Natural killer cell (primary cell): ENCODE data around the gene UGT1A10. TPM values are rescaled to one million over a fixed set of nuclear protein-coding genes. Genes with fewer than 3 reads are reported as not detected.
"Not testable (repeated sequence)": the region's sequence is repeated elsewhere in the genome, so short reads cannot be mapped to it uniquely, and the experiment has no call there.

Source experiments
- ATAC-seq, 3 donors: fragments of 150-1000 bp in 2 of 3; fragments of 200-7000 bp in 1 of 3; cut with Tn5 transposase; 1 replicate in 1 of 3; 2 replicates in 2 of 3; pipeline ENCODE4 v1.10.0; 2021; ENCODE audit warnings: mild to moderate bottlenecking in 2 of 3, moderate library complexity in 2 of 3
- DNase-seq, 2 donors: peaks; one replicate each; pipeline versions ENCODE4 v3.0.0 to v3.0.0-alpha.2; 2013 to 2021; ENCODE audit warnings: mixed read lengths in 1 of 2
- H3K27ac ChIP-seq: one replicate; pipeline ENCODE4 v1.5.1; 2013; ENCODE audit warnings: mild to moderate bottlenecking, low read length
- H3K27me3 ChIP-seq: one replicate; pipeline ENCODE4 v1.6.1; 2013; ENCODE audit warnings: low read length; ENCODE audit not compliant: control insufficient read depth, insufficient read depth
- H3K36me3 ChIP-seq: one replicate; pipeline ENCODE4 v1.6.1; 2013; ENCODE audit warnings: low read length; ENCODE audit not compliant: control insufficient read depth, insufficient read depth
- H3K4me1 ChIP-seq: one replicate; pipeline ENCODE4 v1.6.1; 2013; ENCODE audit warnings: low read length; ENCODE audit not compliant: control insufficient read depth, insufficient read depth
- H3K4me3 ChIP-seq: one replicate; pipeline ENCODE4 v1.5.1; 2013; ENCODE audit warnings: low read length
- H3K9me3 ChIP-seq: one replicate; pipeline ENCODE4 v1.6.1; 2013; ENCODE audit warnings: low read length; ENCODE audit not compliant: control insufficient read depth, insufficient read depth
- H3K27ac Mint-ChIP-seq, 2 donors: one replicate each; pipeline ENCODE4 v1.8.0; 2022; ENCODE audit warnings: mild to moderate bottlenecking in 2 of 2, mixed read lengths in 2 of 2, moderate library complexity in 1 of 2
- H3K27me3 Mint-ChIP-seq, 2 donors: one replicate each; pipeline ENCODE4 v1.8.0; 2022; ENCODE audit warnings: low read depth in 2 of 2, mixed read lengths in 2 of 2
- H3K36me3 Mint-ChIP-seq: one replicate; pipeline ENCODE4 v1.8.0; 2022; ENCODE audit warnings: mixed read lengths
- H3K4me1 Mint-ChIP-seq, 2 donors: one replicate each; pipeline ENCODE4 v1.8.0; 2022; ENCODE audit warnings: mixed read lengths in 2 of 2
- H3K4me3 Mint-ChIP-seq: one replicate; pipeline ENCODE4 v1.8.0; 2022; ENCODE audit warnings: mild to moderate bottlenecking, moderate library complexity, mixed read lengths
- H3K9me3 Mint-ChIP-seq, 2 donors: one replicate each; pipeline ENCODE4 v1.8.0; 2022; ENCODE audit warnings: mixed read lengths in 2 of 2
- WGBS: methylation state at CpG from one replicate; pipeline ENCODE4 v1.1.7; 2013; ENCODE audit warnings: missing lambda C conversion rate; ENCODE audit not compliant: insufficient coverage; 5-methylcytosine and 5-hydroxymethylcytosine counted together
- intact Hi-C: fragments of 100-400 bp; cut with micrococcal nuclease; formaldehyde crosslinking; loops from one replicate; pipeline ENCODE4 v1.14.2; 2022
- total RNA-seq, 4 donors: library from RNA; stranded (reverse); fragments of 120-200 nt in 1 of 4; gene quantifications; one replicate each; pipeline versions ENCODE4 v1.2.3 to v1.2.4, GENCODE V29; 2013 to 2022
- TF ChIP-seq, protein P1 (sequence below): fragments of 200-600 bp; IDR thresholded peaks from one replicate; pipeline ENCODE4 v1.8.0; 2022; ENCODE audit warnings: antibody characterized with exemption

UGT1A10 gene
- total RNA-seq: not detected
- not detected for total RNA-seq (2013)

DNA sequence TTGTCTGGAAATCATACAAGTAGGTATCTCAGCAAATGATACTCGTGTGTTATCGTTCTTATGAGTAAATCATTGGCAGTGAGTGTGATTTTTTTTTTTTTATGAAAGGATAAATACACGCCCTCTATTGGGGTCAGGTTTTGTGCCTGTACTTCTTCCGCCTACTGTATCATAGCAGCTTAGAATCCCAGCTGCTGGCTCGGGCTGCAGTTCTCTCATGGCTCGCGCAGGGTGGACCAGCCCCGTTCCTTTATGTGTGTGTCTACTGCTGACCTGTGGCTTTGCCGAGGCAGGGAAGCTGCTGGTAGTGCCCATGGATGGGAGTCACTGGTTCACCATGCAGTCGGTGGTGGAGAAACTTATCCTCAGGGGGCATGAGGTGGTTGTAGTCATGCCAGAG is at the start of gene UGT1A10:
Gene UGT1A10 (plus strand): TSS at position 143 of the 400 bp plus-strand sequence. CDS start 75 bp downstream, at position 218.
- H3K4me1 ChIP-seq, ATAC-seq, DNase-seq, H3K27ac ChIP-seq, H3K27me3 ChIP-seq, intact Hi-C loops, H3K36me3 Mint-ChIP-seq, H3K4me3 ChIP-seq, H3K36me3 ChIP-seq, H3K4me1 Mint-ChIP-seq, H3K4me3 Mint-ChIP-seq, H3K9me3 Mint-ChIP-seq, H3K9me3 ChIP-seq, H3K27ac Mint-ChIP-seq: not testable (repeated sequence)
- H3K27me3 Mint-ChIP-seq: peaks cover 14 to 48% of the 10 kb centered on the region in 2 donors
- 88% methylated on average over 8 of the region's 10 CpGs for WGBS

DNA sequence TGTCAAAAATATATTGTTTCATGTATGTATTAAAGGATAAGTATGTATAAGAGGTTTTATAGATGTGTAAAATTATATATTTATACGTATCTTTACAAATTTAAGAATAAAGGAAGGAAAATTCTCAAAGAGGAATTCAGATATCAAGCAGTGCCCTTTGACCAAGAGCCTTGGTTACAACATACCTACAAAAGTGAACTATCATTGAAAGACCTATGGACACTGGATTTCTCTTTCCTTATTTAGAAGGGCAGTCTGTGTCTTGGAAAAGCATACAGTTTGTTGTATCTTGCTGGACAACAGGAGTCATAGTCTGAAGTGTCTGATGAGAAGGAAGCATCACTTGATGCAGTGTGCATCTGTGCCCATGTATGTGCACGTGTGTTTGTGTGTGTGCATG is 47.8 kb upstream of the UGT1A10 start:
- Histone ChIP-seq H3K27me3 (no peaks in the 10 kb centered on the region), H3K4me3 (no peak overlapping the region), H3K9me3 (no peaks in the 10 kb centered on the region), H3K36me3 (no peaks in the 10 kb centered on the region), H3K27ac (no peak overlapping the region), H3K4me1 (no peaks in the 10 kb centered on the region)
- 86% methylated on average over 1 of the region's 2 CpGs for WGBS
- Mint-ChIP-seq H3K27ac (no peak overlapping the region), H3K27me3 (peaks cover 19 to 31% of the 10 kb centered on the region in 2 donors), H3K36me3 (no peaks in the 10 kb centered on the region), H3K9me3 (no peaks in the 10 kb centered on the region), H3K4me3 (no peak overlapping the region), H3K4me1 (peaks cover 0 to 5% of the 10 kb centered on the region in 2 donors)
- DNase-seq: no peak
- TF ChIP-seq, protein P1, sequence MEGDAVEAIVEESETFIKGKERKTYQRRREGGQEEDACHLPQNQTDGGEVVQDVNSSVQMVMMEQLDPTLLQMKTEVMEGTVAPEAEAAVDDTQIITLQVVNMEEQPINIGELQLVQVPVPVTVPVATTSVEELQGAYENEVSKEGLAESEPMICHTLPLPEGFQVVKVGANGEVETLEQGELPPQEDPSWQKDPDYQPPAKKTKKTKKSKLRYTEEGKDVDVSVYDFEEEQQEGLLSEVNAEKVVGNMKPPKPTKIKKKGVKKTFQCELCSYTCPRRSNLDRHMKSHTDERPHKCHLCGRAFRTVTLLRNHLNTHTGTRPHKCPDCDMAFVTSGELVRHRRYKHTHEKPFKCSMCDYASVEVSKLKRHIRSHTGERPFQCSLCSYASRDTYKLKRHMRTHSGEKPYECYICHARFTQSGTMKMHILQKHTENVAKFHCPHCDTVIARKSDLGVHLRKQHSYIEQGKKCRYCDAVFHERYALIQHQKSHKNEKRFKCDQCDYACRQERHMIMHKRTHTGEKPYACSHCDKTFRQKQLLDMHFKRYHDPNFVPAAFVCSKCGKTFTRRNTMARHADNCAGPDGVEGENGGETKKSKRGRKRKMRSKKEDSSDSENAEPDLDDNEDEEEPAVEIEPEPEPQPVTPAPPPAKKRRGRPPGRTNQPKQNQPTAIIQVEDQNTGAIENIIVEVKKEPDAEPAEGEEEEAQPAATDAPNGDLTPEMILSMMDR: no peak
- intact Hi-C loops: no loop called here
- ATAC-seq: no peak

DNA sequence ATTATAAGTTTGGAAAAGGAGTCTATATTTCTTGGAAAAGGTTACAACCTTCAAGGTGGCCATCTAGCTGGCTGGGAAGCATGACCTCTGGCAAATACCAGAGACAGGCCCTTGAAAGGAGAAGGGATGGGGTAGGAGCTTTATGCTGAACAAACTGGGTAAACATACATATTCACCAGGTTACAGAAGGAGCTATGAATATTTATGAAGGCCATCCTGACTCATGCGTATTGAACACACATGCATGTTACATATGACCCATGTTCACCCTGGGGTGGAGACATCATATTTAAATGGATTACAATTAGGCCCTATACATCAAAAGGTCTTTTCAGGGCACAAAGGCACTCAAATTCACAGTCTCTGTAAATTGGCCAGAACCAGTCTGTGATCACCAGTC is 43.5 kb upstream of the UGT1A10 start:
- peaks cover 14 to 19% of the 10 kb centered on the region in 2 donors for H3K27me3 Mint-ChIP-seq
- H3K36me3 ChIP-seq, H3K9me3 Mint-ChIP-seq, DNase-seq, H3K4me1 ChIP-seq, H3K4me3 ChIP-seq, H3K36me3 Mint-ChIP-seq, H3K9me3 ChIP-seq, H3K27ac ChIP-seq, intact Hi-C loops, H3K4me3 Mint-ChIP-seq, ATAC-seq, H3K4me1 Mint-ChIP-seq, H3K27ac Mint-ChIP-seq, H3K27me3 ChIP-seq: not testable (repeated sequence)
- no CpG with 5 or more reads among the region's 1 CpG for WGBS

DNA sequence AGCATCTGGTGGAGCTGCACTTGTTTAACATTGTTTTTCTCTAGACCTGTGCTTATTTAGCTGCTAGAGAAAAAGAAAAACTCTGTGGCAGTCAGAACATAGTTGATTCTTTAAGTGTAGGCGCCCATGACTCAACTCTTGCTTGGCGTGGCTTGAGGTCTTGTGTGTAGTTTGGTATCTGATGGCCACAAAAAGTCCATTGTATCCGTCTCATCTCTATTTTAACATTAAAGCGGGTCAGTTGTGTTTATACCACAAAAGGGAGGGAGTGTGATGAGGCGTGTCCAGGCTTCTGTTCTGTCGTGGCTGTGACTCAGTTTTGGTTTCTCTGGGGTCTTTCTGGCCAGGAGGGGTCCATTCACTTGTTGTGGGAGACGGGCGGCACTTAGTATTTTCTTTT is 43.0 kb upstream of the UGT1A10 start:
- H3K4me1 ChIP-seq: no peaks in the 10 kb centered on the region
- ATAC-seq: no peak
- 55% methylated on average over 7 of the region's 8 CpGs for WGBS
- no peaks in the 10 kb centered on the region for H3K9me3 ChIP-seq
- H3K36me3 ChIP-seq: no peaks in the 10 kb centered on the region
- Mint-ChIP-seq H3K4me3 (no peak overlapping the region), H3K36me3 (no peaks in the 10 kb centered on the region), H3K27me3 (peaks cover 14 to 17% of the 10 kb centered on the region in 2 donors), H3K4me1 (peaks cover 0 to 5% of the 10 kb centered on the region in 2 donors), H3K9me3 (no peaks in the 10 kb centered on the region), H3K27ac (no peak overlapping the region)
- H3K27me3 ChIP-seq: no peaks in the 10 kb centered on the region
- TF ChIP-seq, protein P1: no peak
- intact Hi-C loops: no loop called here
- H3K27ac ChIP-seq: no peak overlapping the region
- DNase-seq: no peak
- no peak overlapping the region for H3K4me3 ChIP-seq

DNA sequence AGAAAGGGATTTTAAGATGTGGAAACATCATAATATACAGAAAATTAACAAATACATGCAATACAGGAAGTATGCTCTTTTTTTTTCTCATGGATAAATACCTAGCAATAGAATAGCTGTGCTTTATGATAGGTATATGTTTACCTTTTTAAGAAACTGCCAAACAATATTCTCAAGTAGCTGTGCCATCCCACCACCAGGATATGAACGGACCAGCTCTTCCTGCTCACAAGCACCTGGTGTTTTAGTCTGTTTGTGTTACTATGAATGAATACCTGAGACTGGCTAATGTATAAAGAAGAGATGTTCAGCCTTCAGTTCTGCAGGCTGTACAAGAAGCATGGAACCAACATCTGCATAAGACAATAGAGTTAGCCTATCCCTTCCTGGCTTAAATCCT is 38.7 kb upstream of the UGT1A10 start:
- Mint-ChIP-seq H3K36me3 (no peaks in the 10 kb centered on the region), H3K4me3 (no peak overlapping the region), H3K9me3 (no peaks in the 10 kb centered on the region), H3K4me1 (peaks cover 0 to 5% of the 10 kb centered on the region in 2 donors), H3K27me3 (peaks cover 28 to 38% of the 10 kb centered on the region in 2 donors), H3K27ac (no peak overlapping the region)
- no CpG with 5 or more reads among the region's 1 CpG for WGBS
- H3K27ac ChIP-seq: no peak overlapping the region
- no peaks in the 10 kb centered on the region for H3K27me3 ChIP-seq
- H3K36me3 ChIP-seq: no peaks in the 10 kb centered on the region
- no peaks in the 10 kb centered on the region for H3K4me1 ChIP-seq
- H3K4me3 ChIP-seq: no peak overlapping the region
- H3K9me3 ChIP-seq: no peaks in the 10 kb centered on the region
- intact Hi-C loops: no loop called here
- ATAC-seq (no peak), DNase-seq (no peak)
- TF ChIP-seq, protein P1: no peak
